ENCODE data around the gene MMS19. TPM values are rescaled to one million over a fixed set of nuclear protein-coding genes. Genes with fewer than 3 reads are reported as not detected.
A peak's percentile ranks its signal among the peaks of the same experiment; 100 is the strongest.
"Not testable (repeated sequence)": the region's sequence is repeated elsewhere in the genome, so short reads cannot be mapped to it uniquely, and the experiment has no call there.

MMS19 gene
- total RNA-seq, 1 experiment from 2014 or later: 89.3 TPM

DNA sequence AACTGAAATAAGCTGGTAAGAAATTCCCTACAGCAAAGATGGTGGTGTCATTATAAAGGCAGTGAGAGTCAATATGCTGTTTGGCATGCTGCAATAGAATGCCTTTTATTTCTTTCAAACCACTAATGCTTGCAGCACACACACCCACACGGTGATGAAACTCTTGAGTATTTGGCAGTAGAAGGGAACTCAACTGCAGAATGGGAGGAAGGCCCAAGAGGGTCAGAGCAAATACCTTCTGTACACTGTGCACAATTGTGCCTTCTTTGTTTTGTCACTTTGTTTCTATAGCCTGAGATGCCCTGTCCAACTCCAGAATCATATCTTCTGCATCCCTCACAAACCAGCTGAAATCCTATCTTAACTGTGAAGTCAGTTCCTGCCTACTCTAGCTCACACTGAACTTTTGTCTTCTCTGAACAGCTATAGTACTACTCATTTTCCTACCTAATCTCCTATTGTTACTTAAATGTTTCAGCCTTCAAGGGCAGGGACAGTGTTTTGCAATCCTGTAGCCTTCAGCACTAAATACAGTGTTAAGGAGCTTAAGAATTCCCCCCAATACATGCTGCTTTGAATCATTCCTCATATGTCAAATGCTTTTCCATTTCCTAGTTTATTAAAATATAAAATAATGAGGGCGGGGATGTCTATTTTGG is 22.2 kb downstream of the MMS19 start:
- in situ Hi-C loops (cut with HindIII; ENCODE audit: low sequenced_read_pairs): no loop called here
- DNase-seq (ENCODE audit: low spot score): no peak

DNA sequence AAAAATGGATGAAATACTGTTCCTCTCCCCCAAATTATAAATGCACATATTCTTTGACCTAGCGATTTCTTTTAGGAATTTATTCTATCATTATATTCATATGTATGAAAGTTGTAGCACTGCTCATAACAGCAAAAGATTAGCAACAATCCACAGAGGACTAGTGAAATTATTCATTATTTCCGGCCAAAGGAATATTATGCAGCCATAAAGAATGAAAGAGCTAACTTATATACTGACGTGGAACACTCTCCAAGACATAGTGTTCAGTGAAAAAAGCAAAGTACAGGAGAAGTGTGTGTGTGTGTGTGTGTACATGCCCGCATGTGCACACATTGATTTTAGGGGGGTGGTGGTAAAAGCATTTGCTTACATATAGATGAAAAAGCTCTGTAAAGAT is 23.3 kb downstream of the MMS19 start:
- in situ Hi-C loops (cut with HindIII; ENCODE audit: low sequenced_read_pairs): no loop called here
- DNase-seq (ENCODE audit: low spot score): no peak

DNA sequence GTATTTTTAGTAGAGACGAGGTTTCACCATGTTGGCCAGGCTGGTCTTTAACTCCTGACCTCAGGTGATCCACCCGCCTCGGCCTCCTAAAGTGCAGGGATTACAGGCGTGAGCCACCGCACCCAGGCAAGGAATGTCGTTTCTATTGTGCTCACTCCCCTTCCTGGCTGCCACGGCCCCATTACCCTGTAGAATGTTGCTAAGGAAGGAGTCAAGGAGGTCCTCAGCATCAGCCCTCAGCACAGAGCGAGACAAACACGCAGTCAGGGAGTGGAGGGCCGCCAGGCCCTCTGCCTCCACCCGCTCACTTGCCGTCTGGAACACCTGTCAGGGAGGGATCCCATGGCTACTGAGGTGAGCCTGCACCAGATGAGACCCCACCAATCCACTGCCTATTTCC is 29.4 kb downstream of the MMS19 start:
- in situ Hi-C loops (cut with HindIII; ENCODE audit: low sequenced_read_pairs); DNase-seq (ENCODE audit: low spot score): not testable (repeated sequence)

DNA sequence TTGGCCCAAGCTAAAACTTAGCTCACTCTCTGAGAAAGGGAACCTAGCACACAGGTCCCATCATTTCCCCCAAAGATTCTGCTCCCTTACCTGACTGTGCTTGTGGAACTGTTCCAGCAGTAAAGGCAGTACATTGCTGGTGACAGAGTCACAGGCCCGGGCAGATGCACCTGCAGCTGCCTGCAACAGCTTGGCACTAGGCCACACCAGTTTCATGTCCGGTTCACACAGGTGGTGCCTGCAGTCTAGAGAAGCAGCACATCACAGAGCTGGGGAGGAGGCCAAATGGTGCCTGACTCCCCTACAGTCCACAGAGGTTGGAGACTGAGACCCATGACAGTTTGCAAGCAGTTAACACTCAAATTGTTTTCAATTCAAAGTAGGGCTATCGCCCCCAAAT is 30.1 kb downstream of the MMS19 start:
- no peak for DNase-seq (ENCODE audit: low spot score)
- in situ Hi-C loops (cut with HindIII; ENCODE audit: low sequenced_read_pairs): no loop called here

DNA sequence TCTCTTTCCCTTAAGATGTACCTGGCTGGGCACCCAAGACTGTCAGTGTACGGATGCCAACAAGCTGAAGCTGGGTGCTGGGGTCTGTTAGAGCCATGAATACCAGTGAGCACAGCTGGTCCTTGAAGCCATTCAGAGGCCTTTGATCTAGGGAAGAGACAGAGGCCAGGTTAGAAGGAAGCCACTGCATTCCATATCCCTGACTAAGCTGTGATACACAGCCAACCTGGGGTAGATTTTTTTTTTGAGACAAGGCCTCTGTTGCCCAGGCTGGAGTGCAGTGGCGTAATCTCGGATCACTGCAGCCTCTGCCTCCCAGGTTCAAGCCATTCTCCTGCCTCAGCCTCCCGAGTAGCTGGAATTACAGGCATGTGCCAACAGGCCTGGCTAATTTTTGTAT is 31.5 kb downstream of the MMS19 start:
- in situ Hi-C loops (cut with HindIII; ENCODE audit: low sequenced_read_pairs): no loop called here
- no peak for DNase-seq (ENCODE audit: low spot score)

DNA sequence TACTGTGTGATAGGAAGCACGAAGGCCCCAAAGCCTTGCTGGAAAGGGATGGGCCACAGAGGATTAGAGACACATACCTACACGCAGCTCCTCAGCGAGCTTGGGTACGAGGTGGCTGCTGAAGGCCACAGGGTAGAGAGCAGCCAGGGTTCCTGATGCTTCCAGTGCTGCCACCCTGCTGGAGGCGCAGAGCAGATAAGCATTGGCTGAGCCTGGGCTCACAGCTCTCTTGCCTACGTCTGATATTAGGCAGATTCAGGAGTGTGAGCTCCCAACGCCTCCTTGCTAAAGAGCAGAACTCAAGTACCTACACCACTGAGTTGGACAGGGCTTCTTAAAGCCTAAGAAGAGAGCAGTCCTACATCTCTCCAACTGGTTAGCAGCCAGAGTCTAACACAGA is 32.2 kb downstream of the MMS19 start:
- in situ Hi-C loops (cut with HindIII; ENCODE audit: low sequenced_read_pairs): no loop called here

DNA sequence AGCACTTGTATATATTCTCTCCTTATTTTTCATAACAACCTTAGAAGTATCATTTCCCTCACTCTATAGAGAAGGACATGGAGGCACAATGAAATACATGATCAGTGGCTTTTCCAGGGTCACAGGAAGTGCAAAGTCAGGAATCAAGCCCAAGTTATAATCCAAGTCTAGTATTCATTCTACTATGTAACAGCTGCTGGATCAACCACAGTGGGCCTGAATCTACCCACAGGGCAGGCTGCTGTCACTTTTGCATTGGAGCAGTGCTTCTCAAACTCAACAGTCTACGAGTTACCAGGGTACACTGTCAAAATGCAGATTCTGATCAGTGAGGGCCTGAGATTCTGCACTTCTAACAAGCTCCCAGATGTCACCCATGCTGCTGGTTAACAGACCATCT is 34.0 kb downstream of the MMS19 start:
- DNase-seq (ENCODE audit: low spot score): no peak
- in situ Hi-C loops (cut with HindIII; ENCODE audit: low sequenced_read_pairs): no loop called here

More for the DNA sequence above, 32.2 kb downstream of the MMS19 start:
- DNase-seq (ENCODE audit: low spot score): no peak

DNA sequence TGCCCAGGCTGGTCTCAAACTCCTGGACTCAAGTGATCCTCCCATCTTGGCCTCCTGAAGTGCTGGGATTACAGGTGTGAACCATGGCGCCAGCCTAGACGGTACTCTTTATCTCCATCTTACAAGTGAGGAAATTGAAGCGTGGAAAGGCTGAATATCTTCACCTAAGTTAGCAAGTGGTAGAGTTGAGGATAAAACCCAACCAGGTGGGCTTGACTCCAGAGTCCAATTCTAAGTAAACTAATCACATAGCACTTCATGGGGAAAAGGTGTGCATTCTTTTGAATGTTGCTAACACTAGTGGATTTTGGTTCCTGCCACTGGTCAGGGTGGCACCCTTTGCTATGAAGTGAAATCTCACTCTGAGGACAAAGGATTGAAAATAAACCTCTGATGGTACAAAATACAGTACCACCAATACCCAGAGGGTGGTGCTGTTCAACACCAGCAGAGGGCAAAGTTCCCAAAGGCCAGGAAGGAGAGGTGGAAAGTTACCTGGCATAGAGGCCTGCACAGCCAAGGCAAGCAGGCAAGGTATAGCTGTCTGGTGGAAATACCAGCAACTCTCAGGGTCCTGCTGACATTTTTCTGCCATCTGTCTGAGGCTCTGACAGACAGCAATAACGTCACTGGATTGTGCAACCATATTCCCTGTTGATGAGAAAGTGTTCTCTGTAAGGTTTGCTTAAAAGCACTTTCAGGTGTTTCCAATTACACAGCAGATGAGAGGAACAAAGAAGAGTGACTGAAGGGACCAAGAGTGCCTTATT is 34.7 kb downstream of the MMS19 start:
- peak; percentile 74 for DNase-seq (ENCODE audit: low spot score)
- in situ Hi-C loops (cut with HindIII; ENCODE audit: low sequenced_read_pairs): no loop called here

DNA sequence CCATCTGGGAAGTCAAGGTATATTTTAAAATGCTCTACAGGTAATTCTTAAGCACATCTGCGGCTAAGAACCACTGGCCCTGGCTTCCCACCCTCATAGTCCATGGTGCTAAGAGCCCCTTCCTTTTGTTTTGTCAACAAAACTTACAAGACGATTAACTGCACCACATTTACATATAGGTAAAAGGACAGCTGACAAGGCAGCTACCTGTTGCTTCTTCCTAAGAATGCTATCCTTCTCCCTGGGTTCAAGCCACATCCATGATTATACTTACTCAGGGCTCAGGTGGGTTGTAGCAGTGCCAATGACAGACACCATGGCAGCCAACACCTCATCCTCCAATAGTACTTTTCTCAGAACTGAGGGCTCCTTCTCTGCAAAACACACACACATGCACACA is 35.9 kb downstream of the MMS19 start:
- in situ Hi-C loops (cut with HindIII; ENCODE audit: low sequenced_read_pairs): no loop called here
- no peak for DNase-seq (ENCODE audit: low spot score)

DNA sequence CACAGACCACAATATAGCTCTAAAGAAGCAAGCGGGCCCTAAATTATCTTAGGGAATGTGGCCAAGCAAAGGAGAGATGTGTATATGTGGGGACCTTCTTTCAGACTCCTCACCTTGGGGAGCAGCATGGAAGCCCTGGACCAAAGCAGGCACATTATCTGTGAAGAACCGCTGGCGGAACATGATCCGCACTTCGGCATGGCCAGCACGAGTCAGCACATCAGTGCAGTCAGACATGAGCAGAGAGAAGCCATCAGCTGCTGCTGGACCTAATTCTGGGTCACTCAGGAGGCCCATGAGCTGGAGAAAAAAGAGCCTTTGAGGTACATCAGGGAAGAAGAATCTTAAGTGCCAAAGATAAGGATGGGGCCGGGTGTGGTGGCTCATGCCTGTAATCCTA is 38.3 kb downstream of the MMS19 start:
- in situ Hi-C loops (cut with HindIII; ENCODE audit: low sequenced_read_pairs): no loop called here
- DNase-seq (ENCODE audit: low spot score): no peak

DNA sequence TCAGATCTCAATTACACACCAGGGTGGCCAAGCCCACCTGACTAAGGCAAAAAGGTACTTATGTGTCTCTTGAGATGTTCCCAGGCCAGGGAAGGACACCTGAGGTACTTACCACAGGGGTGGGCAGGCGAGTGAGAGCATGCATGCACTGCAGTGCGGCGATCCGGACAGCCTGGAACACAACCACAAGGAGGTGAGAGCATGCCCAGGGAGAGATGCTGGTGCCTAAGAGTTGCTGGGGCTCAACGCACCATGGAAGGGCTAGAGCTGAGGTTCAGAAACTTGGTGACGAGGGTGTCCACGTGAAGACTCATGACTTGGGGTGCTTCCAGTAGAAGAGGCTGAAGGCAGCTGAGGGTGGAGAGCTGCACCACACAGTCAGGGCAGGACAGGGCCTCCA is 39.1 kb downstream of the MMS19 start:
- no peak for DNase-seq (ENCODE audit: low spot score)
- in situ Hi-C loops (cut with HindIII; ENCODE audit: low sequenced_read_pairs): no loop called here

DNA sequence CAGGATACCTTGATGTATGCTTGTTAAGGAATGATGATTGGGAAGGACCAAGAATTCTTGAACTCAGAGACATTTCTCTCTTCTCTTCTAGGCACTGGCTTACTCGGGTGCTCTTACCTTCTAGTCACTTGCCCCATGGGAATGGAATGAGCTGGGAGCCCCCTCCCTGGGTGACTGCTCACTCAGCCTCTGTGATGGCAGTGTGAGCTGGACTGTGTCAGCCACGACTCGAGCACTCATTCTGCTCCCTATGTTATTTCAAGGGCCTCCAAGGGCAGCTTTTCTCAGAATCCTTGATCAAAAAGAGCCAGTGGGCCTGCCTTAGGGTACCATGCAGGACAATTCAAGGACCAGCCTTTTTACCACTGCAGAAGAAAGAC is 41.5 kb downstream of the MMS19 start:
- in situ Hi-C loops (cut with HindIII; ENCODE audit: low sequenced_read_pairs): no loop called here
- DNase-seq (ENCODE audit: low spot score): no peak

DNA sequence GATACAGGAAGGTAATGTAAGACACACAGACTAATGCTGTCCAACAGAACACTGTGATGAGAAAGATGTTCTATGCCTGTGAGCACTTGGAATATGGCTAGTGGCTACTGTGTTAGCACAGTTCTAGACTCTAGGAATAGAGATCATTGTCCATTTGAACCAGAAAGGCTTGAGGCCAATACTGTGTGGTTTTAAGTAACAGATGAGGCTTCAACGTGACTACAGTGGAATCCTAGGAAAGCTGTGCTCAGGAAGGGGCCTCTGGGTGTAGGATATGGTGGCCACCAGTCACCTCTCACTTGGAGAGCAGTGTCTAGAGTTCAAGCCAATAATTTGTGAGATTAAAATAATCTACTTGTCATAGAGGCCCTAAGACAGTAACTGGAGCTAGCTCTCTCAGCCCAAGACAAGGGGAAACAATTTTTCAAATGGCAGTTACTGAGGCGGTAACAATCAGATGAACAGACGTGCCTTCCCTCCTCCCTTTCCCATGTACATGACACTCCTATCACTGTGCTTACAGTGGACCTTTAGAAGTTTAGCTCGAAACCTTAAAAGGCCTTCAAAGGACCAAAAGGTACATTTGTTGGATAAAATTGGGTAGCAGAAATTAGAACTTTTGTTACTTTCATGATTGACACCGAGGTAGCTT is 42.1 kb downstream of the MMS19 start:
- in situ Hi-C loops (cut with HindIII; ENCODE audit: low sequenced_read_pairs): no loop called here
- DNase-seq (ENCODE audit: low spot score): no peak

DNA sequence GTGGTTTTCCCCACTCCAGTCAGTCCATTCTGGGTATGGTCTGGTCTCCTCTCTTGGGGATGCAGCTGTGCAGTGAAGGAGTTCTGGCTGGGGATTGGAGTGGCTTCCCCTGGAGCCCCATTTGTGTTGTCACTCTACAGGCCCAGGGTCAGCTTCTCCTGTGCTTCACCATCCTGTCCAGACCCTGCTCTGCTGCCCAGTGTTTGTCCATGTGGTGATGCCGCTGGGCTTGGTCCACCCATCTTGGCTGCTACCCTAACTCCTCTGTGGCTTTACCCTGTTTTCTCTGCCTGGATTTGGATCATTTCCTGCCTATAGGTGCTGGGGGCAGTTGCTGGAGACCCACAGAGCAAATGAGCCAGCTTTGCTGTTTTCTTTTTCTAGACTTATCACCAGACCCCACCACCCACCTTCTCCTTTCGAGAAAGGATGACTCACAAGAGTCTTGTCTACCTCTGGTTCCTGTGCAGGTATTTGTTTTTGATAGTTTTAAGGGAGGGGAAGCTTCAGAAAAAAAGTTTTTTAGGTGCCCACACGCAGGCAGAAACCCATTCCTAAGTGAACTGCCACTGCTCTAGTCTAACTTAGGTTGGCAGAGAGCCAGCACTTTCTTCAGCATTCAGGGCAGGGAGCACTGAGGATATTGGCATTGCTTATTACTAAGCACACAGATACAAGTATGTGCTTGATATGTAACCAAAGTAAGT is 43.7 kb downstream of the MMS19 start:
- in situ Hi-C loops (cut with HindIII; ENCODE audit: low sequenced_read_pairs): no loop called here
- peak; percentile 28 for DNase-seq (ENCODE audit: low spot score)

DNA sequence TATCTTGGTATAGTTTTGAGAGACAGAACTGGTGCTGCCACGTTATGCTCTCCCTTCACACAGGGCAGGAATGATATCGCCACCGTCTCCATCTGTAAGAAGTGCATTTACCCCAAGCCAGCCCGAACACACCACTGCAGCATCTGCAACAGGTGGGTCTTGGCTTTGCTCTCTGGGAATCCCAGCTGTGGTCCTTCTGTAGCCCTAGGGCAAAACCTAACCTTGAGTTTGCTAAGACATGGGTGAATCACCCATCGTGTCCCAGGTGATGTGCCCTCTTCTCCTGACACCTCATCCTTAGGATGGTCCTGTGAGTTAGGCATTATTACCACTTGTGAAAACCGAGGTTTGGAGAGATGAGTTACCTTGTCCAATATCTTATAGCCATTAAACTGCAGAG is 45.9 kb downstream of the MMS19 start:
- in situ Hi-C loops (cut with HindIII; ENCODE audit: low sequenced_read_pairs): no loop called here

DNA sequence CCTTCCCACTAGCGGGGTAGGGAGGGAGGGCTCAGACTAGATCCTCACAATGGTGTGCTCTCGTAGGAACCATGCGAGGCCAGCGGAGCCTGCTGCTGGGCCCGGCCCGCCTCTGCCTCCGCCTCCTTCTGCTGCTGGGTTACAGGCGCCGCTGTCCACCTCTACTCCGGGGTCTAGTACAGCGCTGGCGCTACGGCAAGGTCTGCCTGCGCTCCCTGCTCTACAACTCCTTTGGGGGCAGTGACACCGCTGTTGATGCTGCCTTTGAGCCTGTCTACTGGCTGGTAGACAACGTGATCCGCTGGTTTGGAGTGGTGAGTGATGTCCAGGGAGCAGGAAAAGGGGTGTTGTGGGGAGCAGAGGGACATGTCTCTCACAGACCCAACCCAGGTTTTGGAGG is 46.6 kb downstream of the MMS19 start:
- in situ Hi-C loops (cut with HindIII; ENCODE audit: low sequenced_read_pairs): no loop called here
- no peak for DNase-seq (ENCODE audit: low spot score)

More for the DNA sequence above, 45.9 kb downstream of the MMS19 start:
- DNase-seq (ENCODE audit: low spot score): no peak

DNA sequence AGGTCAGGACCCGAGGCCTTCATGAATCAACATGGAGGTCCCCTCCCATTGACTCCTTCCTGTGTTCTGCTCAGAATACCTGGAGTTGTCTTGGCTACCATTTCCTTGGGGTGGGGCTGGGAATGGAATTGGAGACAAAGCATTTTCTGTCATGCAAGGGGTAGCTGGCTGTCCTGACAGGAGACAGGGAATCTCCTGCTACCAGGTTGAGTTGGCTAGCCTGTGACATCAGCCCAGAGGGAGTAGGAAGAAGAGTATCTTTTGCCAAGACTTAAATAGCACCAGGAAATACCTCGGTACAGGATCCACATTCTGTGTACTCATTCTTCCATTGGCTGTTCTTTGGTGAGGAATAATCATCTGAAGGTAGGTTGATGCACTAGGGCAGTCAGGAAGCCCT is 47.4 kb downstream of the MMS19 start:
- DNase-seq (ENCODE audit: low spot score): no peak
- in situ Hi-C loops (cut with HindIII; ENCODE audit: low sequenced_read_pairs): no loop called here

DNA sequence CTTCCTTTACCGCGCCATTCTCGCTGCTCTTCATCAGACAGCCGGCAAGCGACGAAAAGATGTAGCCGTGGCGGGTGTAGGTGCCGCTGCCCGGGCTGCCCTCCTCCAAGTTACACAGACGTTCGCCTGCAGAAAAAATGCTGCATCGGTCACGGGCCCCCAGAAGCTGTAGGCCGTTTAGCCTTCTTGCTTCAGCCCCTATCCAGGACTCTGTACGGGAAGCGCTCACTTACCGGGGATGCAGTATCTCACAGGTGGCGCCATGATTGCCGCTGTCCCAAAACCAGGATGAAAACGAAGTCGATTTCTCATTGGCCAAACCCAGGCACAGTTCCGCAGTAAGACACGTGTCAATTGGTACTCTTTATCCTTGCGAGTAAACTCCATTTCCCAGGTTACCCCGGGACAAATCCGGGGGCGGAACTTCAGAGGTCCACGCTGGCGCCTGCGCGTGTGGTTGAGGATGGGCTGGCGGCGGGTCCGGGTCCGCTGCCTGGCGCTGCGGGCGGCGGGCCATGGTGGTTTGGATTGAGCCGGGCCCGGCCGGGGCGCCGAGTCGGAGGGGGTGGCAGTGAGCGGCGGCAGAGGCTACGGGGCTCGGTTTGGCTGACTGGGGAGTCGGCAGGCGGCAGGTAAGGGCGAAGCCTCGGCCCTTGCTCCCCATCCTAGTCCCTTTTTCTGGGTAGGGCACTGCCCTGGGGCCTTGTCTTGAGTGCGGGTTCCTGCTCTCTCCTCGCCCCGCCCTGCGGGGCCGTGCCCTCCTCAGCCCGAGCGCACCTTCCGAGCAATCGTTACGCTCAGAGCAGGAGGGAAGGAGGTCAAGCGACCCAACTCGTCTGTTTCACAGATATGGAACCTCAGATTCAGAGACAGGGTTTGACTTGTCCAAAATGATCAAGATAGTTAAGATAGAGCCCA is 52.2 kb downstream of the MMS19 start, which contains the start of the genes EXOSC1 and ZDHHC16:
EXOSC1 (minus strand) TSS at position 285 of the 918 bp plus-strand sequence; CDS start at position 264, 21 bp downstream.
ZDHHC16 (plus strand) TSS at position 454 of the 918 bp plus-strand sequence. CDS start 5,501 bp downstream, outside the sequence.
- in situ Hi-C loops (cut with HindIII; ENCODE audit: low sequenced_read_pairs): no loop called here

DNA sequence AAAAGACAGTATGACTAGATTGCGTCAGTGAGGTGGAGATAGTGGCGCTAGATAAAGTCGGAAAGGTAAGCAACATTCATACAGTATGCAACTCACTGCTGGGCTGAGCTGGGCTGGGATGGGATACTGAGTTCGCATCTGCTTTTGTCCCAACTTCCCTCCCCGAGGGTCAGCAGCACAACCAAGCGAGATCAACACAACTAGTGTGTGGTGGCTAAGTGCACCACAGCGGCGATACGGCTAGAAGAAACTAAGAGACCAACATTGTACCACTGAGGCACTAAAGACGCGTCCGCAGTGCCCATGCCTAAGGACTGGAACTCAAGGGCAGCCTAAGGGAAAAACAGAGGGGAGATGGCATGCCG is 52.9 kb downstream of the MMS19 start:
- in situ Hi-C loops (cut with HindIII; ENCODE audit: low sequenced_read_pairs): no loop called here
- DNase-seq (ENCODE audit: low spot score): no peak

More for the DNA sequence above, 52.2 kb downstream of the MMS19 start, which contains the start of the genes EXOSC1 and ZDHHC16:
- DNase-seq (ENCODE audit: low spot score): peak; percentile 98
